Spleen (tissue), 11 donors: ENCODE measurements around the gene ASPDH. TPM values are rescaled to one million over a fixed set of nuclear protein-coding genes. Genes with fewer than 3 reads are reported as not detected.

Experiments
- DNase-seq: peaks from one replicate; pipeline ENCODE4 v3.0.0-alpha.2; 2020
- H3K27ac ChIP-seq, 8 donors: fragments of 200-600 bp; sonication (generic) in 7 of 8; 1 replicate in 4 of 8; 2 replicates in 4 of 8; pipeline versions ENCODE4 v1.5.0 to v1.8.0; 2016 to 2021; ENCODE audit warnings: inconsistent platforms in 4 of 8, mild to moderate bottlenecking in 4 of 8, moderate library complexity in 1 of 8
- H3K27me3 ChIP-seq, 7 donors: fragments of 200-600 bp; sonication (generic) in 6 of 7; replicated peaks in 1 of 7; 1 replicate in 4 of 7; 2 replicates in 3 of 7; pipeline versions ENCODE4 v1.5.0 to v1.8.0; 2016 to 2021; ENCODE audit warnings: inconsistent platforms in 3 of 7, mild to moderate bottlenecking in 1 of 7
- H3K36me3 ChIP-seq, 6 donors: fragments of 200-600 bp; sonication (generic) in 5 of 6; 1 replicate in 4 of 6; 2 replicates in 2 of 6; pipeline versions ENCODE4 v1.5.0 to v1.8.0; 2016 to 2021; ENCODE audit warnings: inconsistent platforms in 2 of 6
- H3K4me1 ChIP-seq, 6 donors: fragments of 200-600 bp; sonication (generic) in 5 of 6; 1 replicate in 3 of 6; 2 replicates in 3 of 6; pipeline versions ENCODE4 v1.5.0 to v1.8.0; 2016 to 2021; ENCODE audit warnings: inconsistent platforms in 3 of 6
- H3K4me3 ChIP-seq, 8 donors: fragments of 200-600 bp; sonication (generic) in 7 of 8; 1 replicate in 4 of 8; 2 replicates in 4 of 8; pipeline versions ENCODE4 v1.5.0 to v1.8.0; 2016 to 2021; ENCODE audit warnings: inconsistent platforms in 4 of 8, mild to moderate bottlenecking in 4 of 8, moderate library complexity in 2 of 8
- H3K9me3 ChIP-seq, 8 donors: fragments of 200-600 bp; sonication (generic) in 7 of 8; 1 replicate in 4 of 8; 2 replicates in 4 of 8; pipeline versions ENCODE4 v1.5.0 to v1.8.0; 2016 to 2021; ENCODE audit warnings: inconsistent platforms in 4 of 8
- POLR2A ChIP-seq, 3 donors: fragments of 450-650 bp; IDR thresholded peaks; one replicate each; pipeline ENCODE4 v1.5.1; 2017; ENCODE audit warnings: antibody characterized with exemption in 3 of 3, mild to moderate bottlenecking in 1 of 3
- POLR2AphosphoS5 ChIP-seq, 3 donors: sonication (generic); formaldehyde crosslinking; IDR thresholded peaks; one replicate each; pipeline ENCODE4 v1.5.1; 2017; ENCODE audit warnings: antibody characterized with exemption in 3 of 3
- WGBS, 5 donors: extraction: QIAGEN DNeasy Blood & Tissue Kit in 3 of 5; methylation state at CpG; one replicate each; pipeline versions ENCODE4 v1.1.5 to v1.1.7; 2013 to 2018; 5-methylcytosine and 5-hydroxymethylcytosine counted together
- intact Hi-C: fragments of 100-400 bp; cut with DNase I; formaldehyde crosslinking; loops from one replicate; pipeline ENCODE4 v1.15.0; 2023; ENCODE audit warnings: low total_unique reads
- polyA plus RNA-seq, 3 donors: library from polyadenylated mRNA; stranded (reverse); fragments of 200-250 nt; gene quantifications; one replicate each; pipeline ENCODE4 v1.2.1, GENCODE V29; 2013
- total RNA-seq, 7 donors: library from RNA; depleted of rRNA in 3 of 7; stranded (reverse); fragments of >200 nt in 3 of 7; fragmentation: NEBNext Ultra II Directional in 4 of 7; extraction: Animal tissue kit (Norgen Biotek cat#: 25700) in 4 of 7; gene quantifications; one replicate each; pipeline versions ENCODE4 v1.1.0 to v1.2.1, GENCODE V29; 2016 to 2021
- TF ChIP-seq, protein P1 (sequence below), 11 experiments: fragments of 200-600 bp in 7 of 11; fragments of 450-650 bp in 4 of 11; sonication (generic) in 4 of 11; IDR thresholded peaks in 8 of 11; conservative IDR thresholded peaks in 3 of 11; 1 replicate in 7 of 11; 2 replicates in 4 of 11; pipeline versions ENCODE4 v1.4.0 to v1.8.0; 2016 to 2021; ENCODE audit warnings: antibody characterized with exemption in 11 of 11, inconsistent platforms in 4 of 11, mild to moderate bottlenecking in 1 of 11
- donor health status: healthy with polysubstance abuse.
- donor health status: DM: no; HTN: no; CAD: no; lungs with moderate emphysema.
- donor health status: DM: no; HTN: no; CAD: no.
- donor health status: Bipolar disorder and iron deficiency.
- donor health status: healthy.
- donor health status: DM: no; HTN: no; CAD: no.
- donor health status: DM: yes; HTN: yes; CAD: no.

Gene ASPDH
- total and polyA plus RNA-seq, 10 donors: not detected

DNA sequence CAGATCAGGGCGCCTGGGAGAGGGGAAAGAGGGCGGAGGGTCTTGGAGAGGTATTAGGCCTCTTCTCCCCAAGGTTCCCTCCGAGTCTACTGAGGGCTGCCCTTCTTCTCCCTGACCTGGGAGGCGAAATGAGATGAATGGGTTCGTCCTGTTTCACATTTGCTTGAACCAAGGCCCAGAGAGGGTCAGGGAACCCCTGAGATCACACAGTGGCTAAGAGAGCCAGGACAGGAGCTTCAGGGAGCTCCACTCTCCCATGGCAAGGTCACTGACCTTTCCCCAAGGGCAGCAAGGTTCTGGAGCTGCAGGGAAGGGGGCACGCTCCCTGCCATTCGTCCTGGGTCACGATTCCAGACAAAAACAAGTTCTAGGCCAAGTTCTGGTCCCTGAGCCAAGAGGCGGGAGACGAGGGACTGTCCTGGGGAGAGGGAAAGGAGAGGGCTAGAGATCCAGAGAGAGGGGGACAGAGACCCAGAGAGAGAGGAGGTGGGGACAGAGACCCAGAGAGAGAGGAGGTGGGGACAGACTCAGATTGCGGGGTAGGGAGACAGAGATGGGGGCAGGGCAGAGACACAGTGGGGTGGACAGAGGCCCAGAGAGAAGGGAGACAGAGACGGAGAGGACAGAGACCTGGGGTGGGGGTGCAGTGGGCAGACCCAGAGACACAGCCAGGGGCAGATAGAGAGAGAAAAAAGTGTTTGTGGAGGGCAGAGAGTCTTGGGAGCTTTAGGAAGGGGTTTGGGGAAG is 541 bp downstream of the ASPDH start:
- Histone ChIP-seq H3K36me3 (no peaks in the 10 kb centered on the region), H3K27ac (no peak overlapping the region), H3K4me3 (no peak overlapping the region), H3K27me3 (peaks cover 0 to 46% (median 5%) of the 10 kb centered on the region in 7 donors), H3K9me3 (no peaks in the 10 kb centered on the region), H3K4me1 (peaks cover 0 to 20% (median 13%) of the 10 kb centered on the region in 6 donors)
- WGBS, 5 donors: 70 to 80% (median 72%) methylated on average over 12 of the region's 12 CpGs
- peak; percentile 64 for DNase-seq
- intact Hi-C loops: no loop called here
- TF ChIP-seq POLR2AphosphoS5 (IDR thresholded peaks at IDR 0.05) (no peak), POLR2A (IDR thresholded peaks at IDR 0.05) (no peak)
- TF ChIP-seq, protein P1, sequence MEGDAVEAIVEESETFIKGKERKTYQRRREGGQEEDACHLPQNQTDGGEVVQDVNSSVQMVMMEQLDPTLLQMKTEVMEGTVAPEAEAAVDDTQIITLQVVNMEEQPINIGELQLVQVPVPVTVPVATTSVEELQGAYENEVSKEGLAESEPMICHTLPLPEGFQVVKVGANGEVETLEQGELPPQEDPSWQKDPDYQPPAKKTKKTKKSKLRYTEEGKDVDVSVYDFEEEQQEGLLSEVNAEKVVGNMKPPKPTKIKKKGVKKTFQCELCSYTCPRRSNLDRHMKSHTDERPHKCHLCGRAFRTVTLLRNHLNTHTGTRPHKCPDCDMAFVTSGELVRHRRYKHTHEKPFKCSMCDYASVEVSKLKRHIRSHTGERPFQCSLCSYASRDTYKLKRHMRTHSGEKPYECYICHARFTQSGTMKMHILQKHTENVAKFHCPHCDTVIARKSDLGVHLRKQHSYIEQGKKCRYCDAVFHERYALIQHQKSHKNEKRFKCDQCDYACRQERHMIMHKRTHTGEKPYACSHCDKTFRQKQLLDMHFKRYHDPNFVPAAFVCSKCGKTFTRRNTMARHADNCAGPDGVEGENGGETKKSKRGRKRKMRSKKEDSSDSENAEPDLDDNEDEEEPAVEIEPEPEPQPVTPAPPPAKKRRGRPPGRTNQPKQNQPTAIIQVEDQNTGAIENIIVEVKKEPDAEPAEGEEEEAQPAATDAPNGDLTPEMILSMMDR (IDR thresholded peaks at IDR 0.05 in 8 of 11, conservative IDR thresholded peaks at IDR 0.05 in 3 of 11): no peak

DNA sequence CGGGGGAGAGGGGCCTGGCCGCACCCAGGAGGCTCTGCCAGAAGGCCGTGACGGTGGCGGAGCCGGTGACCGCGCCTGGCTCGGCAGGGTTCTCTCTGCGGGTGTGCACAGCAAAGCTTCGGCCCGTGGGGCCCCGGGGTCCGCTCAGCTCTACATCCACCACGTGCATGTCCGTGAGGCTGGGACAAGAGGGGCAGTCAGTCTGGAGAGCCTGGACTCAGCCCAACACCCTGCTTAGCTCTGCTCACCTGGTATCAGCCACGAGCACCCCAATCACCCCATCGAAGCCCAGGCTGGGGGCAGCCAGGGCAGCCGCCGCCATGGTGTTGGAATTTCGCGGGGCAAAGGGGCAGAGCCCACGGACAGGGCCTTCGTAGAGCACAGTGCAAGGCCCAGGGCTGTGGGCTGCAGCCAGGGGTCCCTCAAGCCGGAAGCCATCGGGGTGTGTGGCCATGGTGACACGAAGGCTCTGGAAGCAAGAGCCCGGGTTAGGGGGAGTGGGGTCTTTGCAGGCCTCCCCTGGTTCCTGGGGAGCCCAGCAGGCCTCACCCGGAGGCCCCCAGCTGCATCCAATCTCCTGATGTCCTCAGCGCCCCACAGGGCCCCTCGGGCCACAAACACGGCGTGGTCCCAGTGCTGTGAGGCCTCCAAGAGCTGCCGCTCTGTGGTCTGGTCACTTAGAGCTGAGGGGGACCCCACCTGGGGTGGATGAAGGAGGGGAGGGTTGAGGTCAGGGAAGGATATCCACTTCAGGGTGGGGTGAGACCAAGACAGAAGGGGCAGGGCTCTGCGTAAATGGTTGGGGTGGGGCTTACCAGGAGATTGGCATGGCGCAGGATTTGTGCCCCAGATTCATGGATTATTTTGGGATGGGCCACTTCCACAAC is 1.4 kb downstream of the ASPDH start:
- DNase-seq: peak; percentile 89
- peak overlapping the region in 3 of 8 donors; percentile 89 to 90 (median 89) for H3K27ac ChIP-seq
- intact Hi-C loops: no loop called here
- peaks cover 0 to 20% (median 13%) of the 10 kb centered on the region in 6 donors for H3K4me1 ChIP-seq
- peak overlapping the region in 4 of 8 donors; percentile 59 to 81 (median 66) for H3K4me3 ChIP-seq
- H3K36me3 ChIP-seq: no peaks in the 10 kb centered on the region
- 88 to 93% (median 91%) methylated on average over 30 to 36 of the region's 36 CpGs for WGBS, 5 donors
- TF ChIP-seq POLR2AphosphoS5 (IDR thresholded peaks at IDR 0.05): peak in 1 of 3 donors; percentile 53
- TF ChIP-seq POLR2A (IDR thresholded peaks at IDR 0.05): no peak
- H3K9me3 ChIP-seq: no peaks in the 10 kb centered on the region
- H3K27me3 ChIP-seq: peaks cover 0 to 39% (median 2%) of the 10 kb centered on the region in 7 donors

DNA sequence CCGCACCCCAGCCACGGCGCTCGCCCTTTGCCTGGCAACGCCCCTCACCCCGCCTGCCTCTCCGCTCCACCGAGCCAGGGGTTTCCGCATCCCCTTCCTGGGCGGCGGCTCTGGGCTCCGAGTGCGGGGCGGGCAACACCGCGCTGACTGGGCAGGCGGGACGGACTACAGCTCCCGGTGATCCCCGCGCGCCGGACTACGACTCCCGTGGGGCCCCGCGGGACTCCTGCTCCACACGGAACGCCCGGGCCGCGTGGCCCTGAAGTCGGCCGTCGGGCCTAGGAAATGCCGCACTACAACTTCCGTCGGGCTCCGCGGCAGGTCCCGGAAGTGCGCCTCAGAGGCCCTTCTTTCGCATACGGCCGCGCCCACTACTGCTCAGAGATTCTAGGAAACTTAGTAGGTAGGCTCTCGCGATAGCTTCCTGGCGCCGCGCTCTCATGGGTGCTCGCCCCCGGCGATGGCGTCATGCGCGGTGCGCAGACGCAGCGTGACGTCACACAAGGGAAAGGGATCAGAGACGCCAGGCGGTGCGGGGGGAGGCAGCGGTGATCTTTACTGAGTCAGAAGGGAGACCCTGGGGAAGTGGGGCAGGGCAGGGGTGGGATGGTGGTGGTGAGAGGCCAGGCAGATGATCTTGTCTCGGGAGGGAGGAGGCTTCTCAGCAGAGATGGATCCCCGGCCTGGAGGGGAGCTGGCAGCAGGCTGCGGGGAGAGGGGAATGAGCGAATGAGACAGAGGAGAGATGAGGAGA is 2.5 kb downstream of the ASPDH start, which contains the start of gene JOSD2:
Gene JOSD2 (minus strand): TSS at position 123 of the 754 bp plus-strand sequence. CDS start 760 bp downstream, outside the sequence.
- WGBS, 5 donors: 1 to 2% (median 1%) methylated on average over 37 to 69 of the region's 69 CpGs
- intact Hi-C loops: no loop called here
- Histone ChIP-seq H3K4me1 (peaks cover 0 to 20% (median 13%) of the 10 kb centered on the region in 6 donors), H3K27ac (peak within 1 kb of the TSS; percentile 32 to 90 (median 85)), H3K36me3 (peaks cover 0 to 2% (median under 1%) of the 10 kb centered on the region in 6 donors), H3K4me3 (peak within 1 kb of the TSS; percentile 43 to 81 (median 62)), H3K27me3 (peaks cover 0 to 28% (median 0%) of the 10 kb centered on the region in 7 donors), H3K9me3 (no peaks in the 10 kb centered on the region)
- peak; percentile 100 for DNase-seq
- TF ChIP-seq, protein P1 (IDR thresholded peaks at IDR 0.05 in 8 of 11, conservative IDR thresholded peaks at IDR 0.05 in 3 of 11): peak in 4 of 11 experiments; percentile 16 to 46 (median 20)
- TF ChIP-seq POLR2A (IDR thresholded peaks at IDR 0.05) (no peak), POLR2AphosphoS5 (IDR thresholded peaks at IDR 0.05) (peak; percentile 90 to 95 (median 92))

DNA sequence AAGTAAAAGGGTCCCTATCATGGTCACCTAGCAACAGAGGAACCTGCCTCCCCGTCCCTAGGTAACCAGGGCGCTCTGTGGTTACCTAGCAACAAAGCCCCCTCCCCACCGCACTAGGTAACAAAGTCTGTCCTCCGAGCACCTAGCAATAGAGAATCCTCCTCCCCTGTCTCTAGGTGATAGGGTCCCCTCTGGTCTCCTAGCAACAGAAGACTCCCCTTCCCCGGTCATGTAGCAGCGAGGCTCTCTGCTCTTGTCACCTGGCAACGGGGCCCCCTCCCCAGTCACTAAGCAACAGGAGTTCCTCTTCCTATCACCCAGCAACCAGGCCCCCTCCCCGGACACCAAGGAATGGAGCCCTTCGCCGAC is 3.0 kb downstream of the ASPDH start:
- H3K36me3 ChIP-seq: peaks cover 0 to 8% (median 4%) of the 10 kb centered on the region in 6 donors
- WGBS, 5 donors: 7 to 15% (median 12%) methylated on average over 10 of the region's 10 CpGs
- no peak for DNase-seq
- peak overlapping the region; percentile 32 to 90 (median 85) for H3K27ac ChIP-seq
- H3K27me3 ChIP-seq: peaks cover 0 to 22% (median 0%) of the 10 kb centered on the region in 7 donors
- peaks cover 0 to 20% (median 13%) of the 10 kb centered on the region in 6 donors for H3K4me1 ChIP-seq
- intact Hi-C loops: no loop called here
- H3K9me3 ChIP-seq: no peaks in the 10 kb centered on the region
- no peak for TF ChIP-seq POLR2AphosphoS5 (IDR thresholded peaks at IDR 0.05)
- TF ChIP-seq POLR2A (IDR thresholded peaks at IDR 0.05): no peak
- TF ChIP-seq, protein P1 (IDR thresholded peaks at IDR 0.05 in 8 of 11, conservative IDR thresholded peaks at IDR 0.05 in 3 of 11): no peak
- peak overlapping the region; percentile 43 to 81 (median 62) for H3K4me3 ChIP-seq
